K562 (cell line): ENCODE measurements around the gene TLX2. TPM values are rescaled to one million over a fixed set of nuclear protein-coding genes. Genes with fewer than 3 reads are reported as not detected.

Experiments used
- BRCA1 ChIP-seq, 2 experiments: fragments of 450-650 bp in 1 of 2; sonication (generic) in 1 of 2; formaldehyde crosslinking in 1 of 2; IDR thresholded peaks; 2 replicates each; pipeline versions ENCODE4 v1.5.0 to v1.6.1; 2017 to 2020; ENCODE audit warnings: mild to moderate bottlenecking in 1 of 2, missing genetic modification reagents in 1 of 2
- BRD9 ChIP-seq: fragments of 450-650 bp; IDR thresholded peaks from 2 replicates; pipeline ENCODE4 v1.6.1; 2018; ENCODE audit warnings: low read depth; ENCODE audit not compliant: partially characterized antibody
- BRF1 ChIP-seq: IDR thresholded peaks from 3 replicates; pipeline ENCODE4 v1.6.1; 2011; ENCODE audit warnings: borderline replicate concordance, mild to moderate bottlenecking; ENCODE audit not compliant: insufficient read length; ENCODE audit errors: extremely low read depth
- CBX5 ChIP-seq: IDR thresholded peaks from 2 replicates; pipeline ENCODE4 v1.6.1; 2014; ENCODE audit warnings: low read depth, borderline replicate concordance
- CREB3 ChIP-seq: fragments of 450-650 bp; conservative IDR thresholded peaks from 2 replicates; pipeline ENCODE4 v1.6.1; 2016; ENCODE audit warnings: missing genetic modification characterization, low read depth, mild to moderate bottlenecking, missing compliant biosample characterization, moderate library complexity
- DIDO1 ChIP-seq: fragments of 450-650 bp; IDR thresholded peaks from 2 replicates; pipeline ENCODE4 v1.6.1; 2016; ENCODE audit warnings: low read depth, missing biosample characterization, missing genetic modification characterization
- ERF ChIP-seq: fragments of 450-650 bp; formaldehyde crosslinking; IDR thresholded peaks from 2 replicates; pipeline ENCODE4 v1.4.0; 2020; ENCODE audit warnings: mild to moderate bottlenecking, mixed read lengths
- FOXA3 ChIP-seq, 2 experiments: fragments of 450-650 bp in 1 of 2; sonication (generic) in 1 of 2; formaldehyde crosslinking; IDR thresholded peaks in 1 of 2; conservative IDR thresholded peaks in 1 of 2; 2 replicates each; pipeline versions ENCODE4 v1.4.0 to v1.8.0; 2020 to 2022; ENCODE audit warnings: mild to moderate bottlenecking in 2 of 2, missing genetic modification reagents in 1 of 2
- HINFP ChIP-seq: fragments of 450-650 bp; conservative IDR thresholded peaks from 2 replicates; pipeline ENCODE4 v1.6.1; 2016; ENCODE audit warnings: missing genetic modification characterization, low read depth, mild to moderate bottlenecking, control low read depth, missing compliant biosample characterization
- HOMEZ ChIP-seq: fragments of 250-450 bp; sonication (Bioruptor Pico); IDR thresholded peaks from 2 replicates; pipeline ENCODE4 v1.4.0; 2020; ENCODE audit warnings: mild to moderate bottlenecking, moderate library complexity
- KDM1A ChIP-seq, 2 experiments: fragments of 450-650 bp; IDR thresholded peaks; 2 replicates each; pipeline ENCODE4 v1.6.1; 2016; ENCODE audit warnings: mild to moderate bottlenecking in 2 of 2
- PKNOX1 ChIP-seq: fragments of 450-650 bp; IDR thresholded peaks from 2 replicates; pipeline ENCODE4 v1.6.1; 2016
- POLR3A ChIP-seq: IDR thresholded peaks from 2 replicates; pipeline ENCODE4 v1.6.1; 2011; ENCODE audit warnings: borderline replicate concordance, mild to moderate bottlenecking, moderate library complexity; ENCODE audit not compliant: insufficient read length, insufficient read depth; ENCODE audit errors: extremely low read depth
- SREBF1 ChIP-seq: fragments of 150-350 bp; IDR thresholded peaks from 2 replicates; pipeline ENCODE4 v1.6.1; 2014; ENCODE audit warnings: antibody characterized with exemption, low read depth, low read length, borderline replicate concordance
- ZNF174 ChIP-seq: fragments of 250-450 bp; sonication (Bioruptor Pico); IDR thresholded peaks from 2 replicates; pipeline ENCODE4 v1.4.0; 2020; ENCODE audit warnings: mild to moderate bottlenecking
- ZNF175 ChIP-seq: fragments of 200-800 bp; sonication (Bioruptor generic); IDR thresholded peaks from 2 replicates; pipeline ENCODE4 v1.6.1; 2016; ENCODE audit warnings: low read depth, mild to moderate bottlenecking, missing genetic modification characterization, missing compliant biosample characterization
- polyA plus RNA-seq, 8 experiments: library from polyadenylated mRNA; depleted of rRNA in 4 of 8; stranded (reverse) in 5 of 8; unstranded in 3 of 8; fragments of >200 nt; fragmentation: Nextera tagmentation in 2 of 8; fragmentation: Illumina TruSeq in 1 of 8; extraction: Ambion mirVana in 2 of 8; extraction: Trizol in 1 of 8; gene quantifications; 2 replicates each; pipeline versions ENCODE4 v1.2.1 to v1.2.3, GENCODE V29; 2011 to 2014; ENCODE audit warnings: inconsistent platforms in 1 of 8, missing spikeins in 1 of 8
- total RNA-seq, 7 experiments: library from RNA; depleted of rRNA in 6 of 7; stranded (reverse); fragments of >200 nt in 6 of 7; fragmentation: Illumina TruSeq in 2 of 7; extraction: Trizol in 2 of 7; gene quantifications; 2 replicates each; pipeline versions ENCODE4 v1.2.1 to v1.2.3, GENCODE V29; 2011 to 2021; ENCODE audit warnings: low replicate concordance in 1 of 7
- TF ChIP-seq, protein P1 (sequence below): fragments of 450-650 bp; formaldehyde crosslinking; IDR thresholded peaks from 2 replicates; pipeline ENCODE4 v1.4.0; 2020; ENCODE audit warnings: mild to moderate bottlenecking, moderate library complexity
- TF ChIP-seq, protein P2 (sequence below), 2 experiments: fragments of 250-450 bp in 1 of 2; fragments of 450-650 bp in 1 of 2; sonication (Bioruptor Pico) in 1 of 2; IDR thresholded peaks; 2 replicates each; pipeline versions ENCODE4 v1.6.1 to v1.8.0; 2016 to 2021; ENCODE audit warnings: mild to moderate bottlenecking in 2 of 2, moderate library complexity in 2 of 2, missing compliant biosample characterization in 1 of 2, missing genetic modification characterization in 1 of 2

Gene TLX2
- total and polyA plus RNA-seq, 9 of the 15 experiments (the other 6 are each of a cell fraction or from before 2014, with no cell fraction given) = not detected

DNA sequence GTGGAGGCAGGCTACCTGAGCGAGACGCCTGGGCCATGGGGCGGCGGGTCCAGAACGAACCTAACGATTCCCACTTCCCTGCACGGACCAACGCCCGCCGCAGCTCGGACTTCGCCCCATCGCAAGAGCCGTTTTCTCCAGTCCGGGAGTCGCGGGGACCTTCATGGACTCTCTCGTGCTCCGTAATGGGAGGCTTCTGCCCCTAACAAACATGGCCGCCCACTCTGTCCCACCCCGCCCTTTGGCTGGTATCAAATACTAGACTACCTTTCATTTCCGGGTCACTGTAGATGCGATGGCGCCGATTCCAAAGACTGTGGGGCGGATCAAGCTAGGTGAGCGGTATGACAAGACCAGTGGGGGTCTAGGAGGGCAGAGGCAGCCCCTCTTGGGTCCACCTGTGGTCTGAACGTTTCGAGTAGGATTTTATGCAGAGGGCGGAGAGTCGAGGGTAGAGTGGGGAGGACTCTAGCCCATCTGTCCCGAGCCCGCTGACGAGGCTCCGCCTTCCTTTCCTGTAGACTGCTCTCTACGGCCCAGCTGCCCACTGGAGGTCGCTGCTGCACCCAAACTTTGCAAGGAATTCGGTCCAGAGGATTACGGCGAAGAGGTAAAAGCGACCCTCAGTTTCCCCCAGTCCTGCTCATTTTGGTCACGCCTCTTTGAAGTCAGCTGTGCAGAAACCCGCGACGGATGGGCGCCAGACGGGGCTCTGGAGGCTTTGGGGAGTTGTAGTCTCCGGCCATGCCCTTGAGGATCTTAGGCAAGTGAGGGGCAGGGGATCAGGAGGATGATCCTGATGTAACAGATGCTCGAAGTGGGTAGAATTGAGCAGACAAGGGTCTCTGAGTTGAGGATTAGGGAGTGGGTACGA, 31.2 kb upstream of the TLX2 start, which contains the start of the genes CCDC142 and TTC31 (continued):
- TF ChIP-seq, protein P1, sequence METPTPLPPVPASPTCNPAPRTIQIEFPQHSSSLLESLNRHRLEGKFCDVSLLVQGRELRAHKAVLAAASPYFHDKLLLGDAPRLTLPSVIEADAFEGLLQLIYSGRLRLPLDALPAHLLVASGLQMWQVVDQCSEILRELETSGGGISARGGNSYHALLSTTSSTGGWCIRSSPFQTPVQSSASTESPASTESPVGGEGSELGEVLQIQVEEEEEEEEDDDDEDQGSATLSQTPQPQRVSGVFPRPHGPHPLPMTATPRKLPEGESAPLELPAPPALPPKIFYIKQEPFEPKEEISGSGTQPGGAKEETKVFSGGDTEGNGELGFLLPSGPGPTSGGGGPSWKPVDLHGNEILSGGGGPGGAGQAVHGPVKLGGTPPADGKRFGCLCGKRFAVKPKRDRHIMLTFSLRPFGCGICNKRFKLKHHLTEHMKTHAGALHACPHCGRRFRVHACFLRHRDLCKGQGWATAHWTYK (CRISPR knock-in tag) = no peak
- TF ChIP-seq ZNF175 (CRISPR knock-in tag) = no peak
- TF ChIP-seq POLR3A = no peak
- no peak for TF ChIP-seq HINFP (tag)
- peak; percentile 82 for TF ChIP-seq DIDO1 (tag)
- no peak for TF ChIP-seq FOXA3 (CRISPR knock-in tag; conservative IDR thresholded peaks at IDR 0.05 in 1 of 2, IDR thresholded peaks at IDR 0.05 in 1 of 2)
- TF ChIP-seq BRCA1 (IDR thresholded peaks at IDR 0.05) = no peak
- TF ChIP-seq BRCA1 (CRISPR knock-in tag; IDR thresholded peaks at IDR 0.05) = no peak
- TF ChIP-seq, protein P2, sequence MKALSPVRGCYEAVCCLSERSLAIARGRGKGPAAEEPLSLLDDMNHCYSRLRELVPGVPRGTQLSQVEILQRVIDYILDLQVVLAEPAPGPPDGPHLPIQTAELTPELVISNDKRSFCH (CRISPR knock-in tag; IDR thresholded peaks at IDR 0.05) = no peak
- TF ChIP-seq, protein P2 (tag; IDR thresholded peaks at IDR 0.05) = no peak
- TF ChIP-seq CREB3 = no peak
- peak; percentile 40 for TF ChIP-seq PKNOX1
- TF ChIP-seq BRD9 = peak; percentile 88
- TF ChIP-seq ERF = no peak
- TF ChIP-seq SREBF1 = no peak
- TF ChIP-seq KDM1A (IDR thresholded peaks at IDR 0.05) = no peak; a peak in 1 of 4 replicates
- TF ChIP-seq ZNF174 (CRISPR knock-in tag) = no peak
- no peak for TF ChIP-seq CBX5
- no peak for TF ChIP-seq BRF1
- no peak for TF ChIP-seq HOMEZ (CRISPR knock-in tag)
